HFFc6 (cell line): ENCODE measurements around the gene ARHGAP26. TPM values are rescaled to one million over a fixed set of nuclear protein-coding genes. Genes with fewer than 3 reads are reported as not detected.

ENCODE experiments used
- DNase-seq: peaks from one replicate; pipeline ENCODE4 v3.0.0-alpha.2; 2018
- H3K27ac Mint-ChIP-seq: 2 replicates; pipeline ENCODE4 v1.8.0; 2020; ENCODE audit warnings: mild to moderate bottlenecking, mixed read lengths
- H3K27me3 Mint-ChIP-seq: 2 replicates; pipeline ENCODE4 v1.8.0; 2021; ENCODE audit warnings: mild to moderate bottlenecking, moderate library complexity, mixed read lengths; ENCODE audit not compliant: insufficient read depth
- H3K36me3 Mint-ChIP-seq: 2 replicates; pipeline ENCODE4 v1.8.0; 2021; ENCODE audit warnings: low read depth, mixed read lengths
- H3K4me1 Mint-ChIP-seq: 2 replicates; pipeline ENCODE4 v1.8.0; 2020; ENCODE audit warnings: low read depth, mixed read lengths
- H3K4me3 Mint-ChIP-seq: 2 replicates; pipeline ENCODE4 v1.8.0; 2020; ENCODE audit warnings: mild to moderate bottlenecking, moderate library complexity, mixed read lengths
- H3K9me3 Mint-ChIP-seq: 2 replicates; pipeline ENCODE4 v1.8.0; 2020; ENCODE audit warnings: mild to moderate bottlenecking, mixed read lengths
- total RNA-seq, 6 experiments: library from RNA; stranded (reverse); fragmentation: NEBNext Ultra II Directional; extraction: Animal tissue kit (Norgen Biotek cat#: 25700); gene quantifications; 2 replicates in 1 of 6; 3 replicates in 5 of 6; pipeline ENCODE4 v1.2.3, GENCODE V29; 2021
- TF ChIP-seq, protein P1 (sequence below): fragments of 200-600 bp; sonication (generic); IDR thresholded peaks from 2 replicates; pipeline ENCODE4 v1.5.0; 2021; ENCODE audit warnings: antibody characterized with exemption, mild to moderate bottlenecking

The ARHGAP26 gene
- total RNA-seq, 6 experiments from 2014 or later: 2.3 to 3.6 (median 3.1) TPM

DNA sequence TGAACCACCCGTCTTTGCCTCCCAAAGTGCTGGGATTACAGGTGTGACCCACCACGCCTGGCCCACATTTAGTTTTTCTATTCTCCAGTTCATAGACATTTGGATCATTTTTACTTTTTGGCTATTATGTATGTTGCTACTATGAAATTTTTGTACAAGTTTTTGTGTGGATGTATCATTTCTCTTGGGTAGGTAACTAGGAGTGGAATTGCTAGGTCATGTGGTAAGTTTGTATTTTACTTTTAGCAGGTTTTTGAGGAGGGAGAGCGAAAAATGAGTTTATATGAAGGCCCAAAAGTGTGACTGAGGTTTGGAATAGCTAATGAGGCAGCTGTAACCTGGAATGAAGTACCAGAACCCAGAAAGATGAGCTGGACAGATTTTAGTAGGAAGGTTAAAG lies 35.2 kb downstream of the ARHGAP26 start:
- no peak for DNase-seq
- H3K4me3 Mint-ChIP-seq: no peak overlapping the region

DNA sequence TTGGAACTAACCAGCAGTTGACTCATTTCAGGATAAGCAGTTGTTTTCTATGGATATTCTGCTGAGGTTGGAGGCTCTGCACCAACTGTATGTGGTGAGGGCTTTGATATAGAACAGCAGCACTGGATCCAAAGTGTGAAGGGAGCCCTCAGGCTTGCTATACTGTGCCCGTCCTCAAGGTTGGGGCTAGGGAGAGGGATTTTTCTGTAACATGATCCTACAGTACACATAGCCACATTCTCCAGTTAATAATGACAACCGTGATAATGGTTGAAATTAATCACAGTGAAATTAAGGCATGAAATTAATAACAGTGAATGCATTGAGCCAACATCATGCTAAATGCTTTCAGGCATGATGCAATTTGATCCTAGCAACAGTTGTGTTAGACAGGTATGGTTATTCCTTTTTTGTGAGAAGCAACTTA lies 36.7 kb downstream of the ARHGAP26 start:
- Mint-ChIP-seq H3K4me1 (peaks cover 5% of the 10 kb centered on the region; the same call in 1 of the 2 replicates), H3K27me3 (peaks cover 1% of the 10 kb centered on the region), H3K27ac (no peak overlapping the region), H3K36me3 (no peaks in the 10 kb centered on the region), H3K9me3 (no peaks in the 10 kb centered on the region), H3K4me3 (no peak overlapping the region)
- no peak for DNase-seq
- TF ChIP-seq, protein P1, sequence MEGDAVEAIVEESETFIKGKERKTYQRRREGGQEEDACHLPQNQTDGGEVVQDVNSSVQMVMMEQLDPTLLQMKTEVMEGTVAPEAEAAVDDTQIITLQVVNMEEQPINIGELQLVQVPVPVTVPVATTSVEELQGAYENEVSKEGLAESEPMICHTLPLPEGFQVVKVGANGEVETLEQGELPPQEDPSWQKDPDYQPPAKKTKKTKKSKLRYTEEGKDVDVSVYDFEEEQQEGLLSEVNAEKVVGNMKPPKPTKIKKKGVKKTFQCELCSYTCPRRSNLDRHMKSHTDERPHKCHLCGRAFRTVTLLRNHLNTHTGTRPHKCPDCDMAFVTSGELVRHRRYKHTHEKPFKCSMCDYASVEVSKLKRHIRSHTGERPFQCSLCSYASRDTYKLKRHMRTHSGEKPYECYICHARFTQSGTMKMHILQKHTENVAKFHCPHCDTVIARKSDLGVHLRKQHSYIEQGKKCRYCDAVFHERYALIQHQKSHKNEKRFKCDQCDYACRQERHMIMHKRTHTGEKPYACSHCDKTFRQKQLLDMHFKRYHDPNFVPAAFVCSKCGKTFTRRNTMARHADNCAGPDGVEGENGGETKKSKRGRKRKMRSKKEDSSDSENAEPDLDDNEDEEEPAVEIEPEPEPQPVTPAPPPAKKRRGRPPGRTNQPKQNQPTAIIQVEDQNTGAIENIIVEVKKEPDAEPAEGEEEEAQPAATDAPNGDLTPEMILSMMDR: no peak

More for the DNA sequence above, 35.2 kb downstream of the ARHGAP26 start:
- peaks cover 5% of the 10 kb centered on the region; the same call in 1 of the 2 replicates for H3K4me1 Mint-ChIP-seq
- no peak overlapping the region for H3K27ac Mint-ChIP-seq
- TF ChIP-seq, protein P1: no peak
- H3K36me3 Mint-ChIP-seq: no peaks in the 10 kb centered on the region
- H3K27me3 Mint-ChIP-seq: peaks cover 3% of the 10 kb centered on the region
- H3K9me3 Mint-ChIP-seq: no peaks in the 10 kb centered on the region

DNA sequence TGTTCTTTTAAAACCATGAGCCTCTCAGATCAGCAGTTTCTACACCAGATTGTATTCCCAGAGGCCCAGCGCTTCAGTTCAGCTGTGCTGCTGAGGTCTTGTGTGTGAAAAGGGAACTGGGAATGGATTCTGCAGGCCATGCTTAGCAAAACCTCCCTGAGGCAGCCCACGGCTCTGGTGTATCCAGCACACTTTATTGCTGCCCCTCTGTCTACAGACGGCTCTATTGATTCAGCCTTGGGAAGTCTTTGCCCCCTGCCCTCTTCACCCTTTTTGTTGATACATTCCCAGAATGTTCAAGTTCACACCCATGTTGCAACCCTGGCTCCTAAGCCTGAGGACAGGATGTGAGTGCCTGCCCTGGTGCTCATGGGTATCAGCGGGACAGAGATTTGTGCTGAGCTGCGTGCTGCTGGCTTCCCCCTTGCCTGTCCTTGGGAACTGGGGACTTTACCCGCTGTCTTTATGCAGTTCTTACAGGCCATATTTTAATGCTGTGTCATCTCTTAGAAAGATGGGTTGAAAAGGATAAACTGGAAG lies 37.3 kb downstream of the ARHGAP26 start:
- Mint-ChIP-seq H3K36me3 (no peaks in the 10 kb centered on the region), H3K27ac (no peak overlapping the region), H3K4me1 (peaks cover 5% of the 10 kb centered on the region; the same call in 1 of the 2 replicates), H3K9me3 (no peaks in the 10 kb centered on the region), H3K27me3 (no peaks in the 10 kb centered on the region; the same call in 1 of the 2 replicates), H3K4me3 (no peak overlapping the region)
- DNase-seq: no peak
- TF ChIP-seq, protein P1: no peak

DNA sequence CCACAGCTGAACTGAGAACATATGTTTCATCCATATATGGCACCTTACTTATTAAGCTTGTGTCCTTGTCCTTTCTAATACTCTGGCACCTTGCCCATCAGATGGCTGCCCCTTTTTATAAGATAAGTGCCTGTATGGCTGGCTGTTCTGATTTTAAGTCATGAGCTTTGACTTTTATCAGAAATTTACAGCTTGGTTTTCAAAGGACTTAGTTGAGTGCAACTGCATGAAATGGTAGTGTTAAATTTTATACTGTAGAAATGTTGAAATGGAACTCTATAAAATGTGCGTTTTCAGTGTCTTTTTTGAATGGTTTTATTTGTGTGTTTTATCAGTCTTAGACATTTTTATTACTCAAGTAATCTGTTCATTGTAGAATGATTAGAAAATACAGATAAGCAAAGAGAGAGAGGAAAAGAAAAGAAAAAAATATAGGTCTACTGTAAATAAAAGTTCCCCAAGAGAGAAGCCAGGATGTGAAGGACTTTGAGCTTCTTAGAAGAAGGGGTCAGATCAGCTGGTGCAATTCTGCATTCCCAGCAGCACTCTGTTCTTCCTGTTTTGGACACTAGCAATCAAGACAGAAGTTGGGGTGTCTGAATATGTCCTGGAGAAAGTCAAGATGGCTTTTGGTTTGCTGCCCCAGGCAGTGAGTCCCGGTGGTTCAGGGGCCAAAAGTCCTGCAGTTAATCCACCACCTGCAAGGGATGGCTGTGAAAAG lies 38.9 kb downstream of the ARHGAP26 start:
- Mint-ChIP-seq H3K4me1 (peaks cover 5% of the 10 kb centered on the region; the same call in 1 of the 2 replicates), H3K27ac (no peak overlapping the region), H3K4me3 (no peak overlapping the region), H3K9me3 (no peaks in the 10 kb centered on the region), H3K27me3 (no peaks in the 10 kb centered on the region; the same call in 1 of the 2 replicates), H3K36me3 (no peaks in the 10 kb centered on the region)
- DNase-seq: no peak
- TF ChIP-seq, protein P1: no peak

DNA sequence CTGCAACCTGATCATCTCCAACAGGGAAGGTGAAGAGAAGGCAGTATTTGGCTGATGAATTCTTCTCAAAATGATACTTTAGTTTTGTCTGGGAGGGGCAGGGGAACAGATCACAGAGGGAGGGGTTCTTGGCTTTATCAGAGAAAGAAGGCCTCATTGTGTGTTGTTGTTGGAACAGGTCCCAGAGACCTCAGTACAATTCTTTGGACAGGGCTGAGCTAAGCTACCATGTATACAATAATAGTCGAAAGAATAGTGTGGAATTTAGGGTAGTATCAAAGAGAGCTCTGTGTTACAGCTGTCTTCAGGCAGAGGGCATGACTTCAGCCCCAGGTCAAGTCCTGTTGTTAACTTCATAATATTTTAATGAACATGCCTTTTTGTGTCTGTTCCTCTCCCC lies 39.9 kb downstream of the ARHGAP26 start:
- TF ChIP-seq, protein P1: no peak
- no peak for DNase-seq
- no peaks in the 10 kb centered on the region for H3K9me3 Mint-ChIP-seq
- H3K4me3 Mint-ChIP-seq: no peak overlapping the region
- H3K4me1 Mint-ChIP-seq: peaks cover 5% of the 10 kb centered on the region; the same call in 1 of the 2 replicates
- no peak overlapping the region for H3K27ac Mint-ChIP-seq
- H3K36me3 Mint-ChIP-seq: no peaks in the 10 kb centered on the region
- no peaks in the 10 kb centered on the region; the same call in 1 of the 2 replicates for H3K27me3 Mint-ChIP-seq
